A204.1 (cell line): Measurements from ENCODE around the gene KDM7A.
"Not testable (repeated sequence)": the region's sequence is repeated elsewhere in the genome, so short reads cannot be mapped to it uniquely, and the experiment has no call there.

Experiments
- FAIRE-seq: peaks from 2 replicates; lab custom pipeline; 2012; peaks lifted over from hg19 to GRCh38; lab: Jason Lieb, UNC

KDM7A gene

DNA sequence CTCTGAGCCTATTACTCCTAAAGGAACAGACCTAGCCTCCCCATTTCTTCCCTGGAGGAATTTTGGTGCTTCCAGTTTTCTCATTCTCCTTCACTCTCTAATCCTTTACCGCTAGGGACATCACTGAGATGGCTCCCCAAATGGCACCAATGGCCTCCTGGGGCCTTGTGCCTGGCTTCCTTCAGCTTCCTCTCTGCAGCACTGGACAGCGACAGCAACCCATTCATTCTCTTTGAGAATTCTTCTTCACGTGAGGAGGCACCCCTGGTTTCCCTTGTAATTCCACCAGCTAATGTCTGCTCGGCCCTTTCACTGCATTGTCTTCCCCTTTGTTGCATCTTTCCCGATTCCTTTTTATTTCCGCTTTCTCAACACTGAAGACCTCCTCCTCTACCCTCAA lies 24.6 kb upstream of the KDM7A start:
- FAIRE-seq = no peak

- no peak for FAIRE-seq
Measured at GRCh38 chr7:140200061-140200989, 23.5 kb upstream of the KDM7A start.

- no peak for FAIRE-seq
Measured at GRCh38 chr7:140197938-140198337, 21.2 kb upstream of the KDM7A start.

- no peak for FAIRE-seq
Measured at GRCh38 chr7:140197218-140197890, 20.6 kb upstream of the KDM7A start.

DNA sequence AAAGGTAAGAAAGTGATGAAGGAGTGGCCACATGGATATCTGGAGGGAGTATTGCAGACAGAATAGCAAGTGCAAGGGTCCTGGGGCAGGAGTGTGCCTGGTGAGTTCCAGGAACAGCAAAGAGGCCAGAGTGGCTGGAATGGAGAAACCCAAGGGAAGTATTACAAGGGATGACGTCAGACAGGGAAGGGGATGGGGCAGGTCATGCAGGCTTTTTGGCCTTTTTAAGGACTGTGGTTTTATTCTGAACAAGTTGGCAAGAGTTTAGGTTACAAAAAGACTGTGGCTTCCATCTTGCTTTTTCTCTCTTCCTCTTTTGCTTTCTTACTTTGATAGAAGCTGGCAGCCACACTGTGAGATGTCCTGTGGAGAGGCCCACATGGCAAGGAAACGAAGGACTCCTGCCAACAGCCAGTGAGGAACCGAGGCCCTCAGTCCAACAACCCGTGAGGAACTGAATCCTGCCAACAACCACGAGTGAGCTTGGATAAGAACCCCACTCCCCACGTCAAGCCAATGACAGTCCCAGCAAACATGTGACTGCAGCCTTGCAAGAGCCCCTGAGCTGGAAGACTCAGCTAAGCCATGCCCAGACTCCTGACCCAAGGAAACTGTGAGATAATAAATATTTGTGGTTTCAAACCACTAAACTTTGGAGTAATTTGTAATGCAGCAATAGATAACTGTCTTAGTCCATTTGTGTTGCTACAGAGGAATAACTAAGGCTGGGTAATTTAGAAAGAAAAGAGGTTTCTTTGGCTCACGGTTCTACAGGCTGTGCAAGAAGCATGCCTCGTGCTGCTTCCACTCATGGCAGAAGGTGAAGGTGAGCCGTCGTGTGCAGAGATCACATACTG lies 19.8 kb upstream of the KDM7A start:
- no peak for FAIRE-seq

- no peak for FAIRE-seq
Measured at GRCh38 chr7:140195859-140196258, 19.1 kb upstream of the KDM7A start.

DNA sequence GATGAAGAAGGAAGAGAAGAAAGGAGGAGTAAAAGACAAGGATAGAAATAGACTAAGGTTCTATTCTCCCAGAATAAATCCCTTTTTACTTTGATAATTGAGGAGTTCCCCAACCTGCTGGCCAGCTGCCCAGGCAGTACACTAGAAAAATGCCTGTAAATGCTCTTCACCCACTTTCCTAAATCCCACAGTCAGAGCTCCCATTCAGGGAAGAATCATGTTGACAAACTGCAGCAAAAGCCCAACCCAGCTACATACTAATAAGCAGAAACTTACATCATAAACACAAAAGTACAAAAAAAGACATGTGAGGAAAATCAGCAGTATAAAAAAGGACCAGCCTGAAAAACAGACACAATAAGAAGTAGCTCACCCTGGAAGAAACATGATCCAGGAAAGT lies 15.8 kb upstream of the KDM7A start:
- no peak for FAIRE-seq

GRCh38 chr7:140192176-140192575 lies 15.4 kb upstream of the KDM7A start:
- no peak for FAIRE-seq

- FAIRE-seq = no peak
Measured at GRCh38 chr7:140190588-140190987, 13.8 kb upstream of the KDM7A start.

GRCh38 chr7:140189917-140190316 lies 13.1 kb upstream of the KDM7A start:
- FAIRE-seq = no peak

DNA sequence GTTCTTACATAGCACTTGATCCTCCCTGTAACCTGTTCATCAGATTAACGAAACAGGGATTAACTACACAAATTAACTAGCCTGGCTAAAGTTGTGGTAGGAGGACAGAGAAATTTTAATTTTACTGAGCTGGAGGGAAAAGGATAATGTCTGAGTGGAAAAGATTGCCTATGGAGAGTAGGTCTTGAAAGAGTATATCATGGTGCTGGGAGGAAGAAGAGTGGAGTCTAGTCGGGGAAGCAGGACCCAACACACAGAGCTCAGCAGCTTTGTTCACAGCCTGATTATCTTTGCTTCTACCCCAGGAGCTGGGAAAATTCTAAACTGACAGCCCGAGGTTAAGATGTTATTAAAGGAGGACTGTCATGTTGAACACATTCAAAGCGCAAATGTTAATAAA lies 6.1 kb upstream of the KDM7A start:
- FAIRE-seq = no peak

DNA sequence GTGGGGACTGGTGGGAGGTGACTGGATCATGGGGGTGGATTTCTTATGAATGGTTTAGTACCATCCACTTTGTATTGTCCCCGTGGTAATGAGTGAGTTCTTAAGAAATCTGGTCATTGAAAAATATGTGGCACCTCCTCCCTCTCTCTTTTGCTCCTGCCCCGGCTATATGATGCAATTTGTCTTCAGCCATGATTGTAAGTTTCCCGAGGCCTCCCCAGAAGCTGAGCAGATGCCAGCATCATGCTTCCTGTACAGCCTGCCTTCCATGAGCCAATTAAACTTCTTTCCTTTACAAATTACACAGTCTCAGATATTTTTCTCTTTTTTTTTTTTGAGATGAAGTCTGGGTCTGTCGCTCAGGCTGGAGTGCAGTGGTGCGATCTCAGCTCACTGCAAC lies 2.6 kb upstream of the KDM7A start:
- no peak for FAIRE-seq

DNA sequence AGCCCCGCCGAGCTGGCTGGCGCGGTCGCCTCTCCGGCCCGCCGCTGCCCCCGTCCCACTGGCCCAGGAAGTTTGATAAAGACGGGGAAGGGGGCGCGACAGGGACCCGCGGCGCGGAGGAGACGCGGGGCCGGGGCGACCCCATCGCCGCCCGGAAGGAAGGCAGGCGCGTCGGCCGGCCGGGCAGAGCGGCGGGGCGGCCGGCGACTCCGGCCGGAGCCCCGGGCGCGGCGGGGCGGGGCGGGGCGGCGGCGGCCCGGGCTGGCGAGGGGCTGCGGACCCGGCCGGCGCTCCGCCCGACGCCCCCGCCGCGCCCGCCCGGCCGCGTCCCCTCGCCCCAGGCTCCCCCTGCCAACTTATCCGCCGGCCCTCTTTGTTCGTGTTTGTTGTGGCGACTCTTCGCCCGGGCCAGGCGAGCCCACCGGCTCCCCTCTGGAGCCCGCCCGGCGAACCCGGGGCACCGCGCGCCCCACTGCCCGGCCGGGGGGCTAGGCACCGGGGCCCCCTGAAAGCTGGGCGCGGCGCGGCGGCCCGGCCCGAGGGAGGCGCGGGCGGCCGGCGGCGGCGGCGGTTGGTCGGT lies 571 bp downstream of the KDM7A start:
- FAIRE-seq = no peak

- FAIRE-seq = peak; percentile 94
Measured at GRCh38 chr7:140175221-140176121, 1.3 kb downstream of the KDM7A start.

- no peak for FAIRE-seq
Measured at GRCh38 chr7:140174217-140174616, 2.6 kb downstream of the KDM7A start.

- no peak for FAIRE-seq
Measured at GRCh38 chr7:140170375-140170774, 6.4 kb downstream of the KDM7A start.

GRCh38 chr7:140168816-140169215 lies 8.0 kb downstream of the KDM7A start:
- peak; percentile 3 for FAIRE-seq

DNA sequence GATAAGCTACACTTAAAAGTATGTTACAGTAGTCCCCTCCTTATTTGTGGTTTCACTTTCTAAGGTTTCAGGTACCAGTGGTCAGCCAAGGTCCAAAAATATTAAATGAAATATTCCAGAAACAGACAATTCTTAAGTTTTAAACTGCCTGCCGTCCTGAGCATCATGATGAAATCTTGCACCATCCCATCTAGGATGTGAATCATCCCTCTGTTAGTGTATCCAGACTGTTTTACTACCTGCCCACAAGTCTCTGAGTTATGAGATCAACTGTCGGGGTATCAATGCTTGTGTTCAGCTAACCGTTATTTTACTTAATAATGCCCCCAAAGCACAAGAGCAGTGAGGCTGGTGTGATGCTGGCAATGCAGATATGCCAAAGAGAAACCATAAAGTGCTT lies 11.4 kb downstream of the KDM7A start:
- no peak for FAIRE-seq

- FAIRE-seq = not testable (repeated sequence)
Measured at GRCh38 chr7:140162081-140162480, 14.7 kb downstream of the KDM7A start.

DNA sequence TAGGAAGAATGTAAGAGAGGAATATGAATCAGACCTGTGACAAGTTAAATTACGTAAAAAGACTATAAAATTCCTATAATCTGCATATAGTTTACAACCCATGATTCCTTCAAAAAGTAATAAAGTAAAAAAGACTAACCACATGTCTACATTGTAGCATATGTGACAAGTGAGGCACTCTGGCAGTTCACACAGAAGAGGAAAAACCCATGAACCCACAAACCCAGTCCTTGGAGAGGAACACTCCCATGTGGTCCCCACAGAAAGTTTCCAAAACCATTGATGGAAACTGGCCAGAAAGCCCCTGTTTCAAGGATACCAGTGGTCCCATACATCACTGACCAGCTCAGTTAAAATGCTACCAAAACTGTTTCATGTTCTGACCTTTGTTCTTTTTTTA lies 15.7 kb downstream of the KDM7A start:
- no peak for FAIRE-seq

DNA sequence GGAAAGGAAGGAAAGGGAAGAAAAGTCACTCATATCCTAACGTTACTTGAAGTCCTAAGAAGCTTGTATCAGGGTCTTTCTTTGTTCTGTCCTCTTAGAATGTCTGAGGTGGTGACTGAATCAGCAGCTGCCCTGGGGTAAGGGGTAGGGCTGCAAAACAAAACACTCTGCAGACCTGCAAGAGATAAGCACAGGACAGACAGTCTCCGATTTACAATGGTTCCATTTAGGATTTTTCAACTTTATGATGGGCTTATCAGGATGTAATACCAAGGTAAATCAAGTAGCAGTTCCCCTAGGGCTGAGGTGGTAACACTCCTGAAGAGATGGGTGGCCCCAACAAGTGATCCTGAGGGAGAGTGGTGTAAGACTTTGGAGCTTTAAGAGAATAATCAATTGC lies 16.5 kb downstream of the KDM7A start:
- no peak for FAIRE-seq
